ENCODE results near the gene LYST. TPM values are rescaled to one million over a fixed set of nuclear protein-coding genes. Genes with fewer than 3 reads are reported as not detected.

The LYST gene
- total and polyA plus RNA-seq, 2 of the 8 experiments (the other 6 are each of a cell fraction or from before 2014, with no cell fraction given): 0.29 to 0.58 TPM

MicroRNAs within 50 kb of the gene (microRNA counts, 767-probe panel; counts per million panel counts)
- microRNA hsa-miR-1537: 879 counts per million, percentile 95 among the panel's probes with 10 or more counts

Small RNA genes within 50 kb of the gene (microRNA-seq; reads per million reads assigned to microRNA genes)
- 0 reads per million in 2 experiments for gene MIR1537 (ENCODE audit: borderline microRNAs expressed in 2 of 2, borderline number of aligned reads in 2 of 2, borderline replicate concordance in 1 of 2)

Small RNA genes within 50 kb of the gene (small RNA-seq; reads per million reads assigned to genes)
- not detected for gene MIR1537 (ENCODE audit: insufficient read depth)
- gene RNU6-968P (ENCODE audit: insufficient read depth): not detected

Other genes starting within 250 kb of the LYST start
- gene GNG4, start 217.1 kb downstream of the LYST start, total RNA-seq (2021; fragmentation: NEBNext Ultra II Directional; extraction: Animal tissue kit (Norgen Biotek cat#: 25700)): 96.5 and 96.8 TPM in 2 replicates
- 95.5 and 121 TPM in 2 replicates for gene GNG4, start 217.1 kb downstream of the LYST start, polyA plus RNA-seq (2011; rRNA removed)
- 24.9 and 25.4 TPM in 2 replicates for gene NID1, start 198.2 kb upstream of the LYST start, total RNA-seq (2021; fragmentation: NEBNext Ultra II Directional; extraction: Animal tissue kit (Norgen Biotek cat#: 25700))
- 20.9 and 32.3 TPM in 2 replicates for gene NID1, start 198.2 kb upstream of the LYST start, polyA plus RNA-seq (2011; rRNA removed)

All from H1 (cell line).